Activated naive CD4-positive, alpha-beta T cell treated with anti-CD3 and anti-CD28 coated beads, Interleukin-2, amount 50 U/mL, for 24 hours (primary cell): ENCODE data around the gene FCHSD2.
"Not testable (repeated sequence)": the region's sequence is repeated elsewhere in the genome, so short reads cannot be mapped to it uniquely, and the experiment has no call there.

ENCODE experiments used
- H3K27ac Mint-ChIP-seq: one replicate; pipeline ENCODE4 v1.8.0; 2021; ENCODE audit warnings: mild to moderate bottlenecking, mixed read lengths
- H3K27me3 Mint-ChIP-seq: one replicate; pipeline ENCODE4 v1.8.0; 2021; ENCODE audit warnings: mixed read lengths
- H3K36me3 Mint-ChIP-seq: one replicate; pipeline ENCODE4 v1.8.0; 2021; ENCODE audit warnings: mixed read lengths
- H3K4me1 Mint-ChIP-seq: one replicate; pipeline ENCODE4 v1.8.0; 2021; ENCODE audit warnings: mixed read lengths
- H3K4me3 Mint-ChIP-seq: one replicate; pipeline ENCODE4 v1.8.0; 2021; ENCODE audit warnings: mild to moderate bottlenecking, mixed read lengths
- H3K9me3 Mint-ChIP-seq: one replicate; pipeline ENCODE4 v1.8.0; 2021; ENCODE audit warnings: mixed read lengths

FCHSD2 gene

GRCh38 chr11:73002214-73002613 is 139.9 kb downstream of the FCHSD2 start:
- Mint-ChIP-seq H3K27ac (no peak overlapping the region), H3K9me3 (no peaks in the 10 kb centered on the region), H3K27me3 (no peaks in the 10 kb centered on the region), H3K4me1 (peaks cover 32% of the 10 kb centered on the region), H3K36me3 (peaks cover 16% of the 10 kb centered on the region), H3K4me3 (no peak overlapping the region)

DNA sequence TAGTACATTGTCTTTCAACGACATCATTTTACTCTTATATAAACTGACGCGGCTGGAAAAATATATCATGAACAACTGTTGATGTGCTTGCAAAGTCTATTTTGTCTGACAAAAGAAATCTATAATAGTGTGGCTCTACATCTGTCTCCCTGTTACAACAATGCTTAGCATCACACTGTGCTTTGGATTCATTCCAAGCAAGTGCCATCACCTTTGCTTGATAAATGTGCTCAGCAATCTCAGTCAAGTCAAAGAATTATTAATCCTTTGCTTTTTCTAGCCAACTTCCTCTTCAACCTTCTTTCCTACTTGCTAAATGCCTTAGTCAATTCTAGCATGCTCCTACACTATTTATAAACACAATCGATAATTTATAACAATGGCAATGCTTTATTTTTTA is 140.5 kb downstream of the FCHSD2 start:
- H3K4me1 Mint-ChIP-seq = peaks cover 36% of the 10 kb centered on the region
- no peak overlapping the region for H3K27ac Mint-ChIP-seq
- no peak overlapping the region for H3K4me3 Mint-ChIP-seq
- H3K9me3 Mint-ChIP-seq = no peaks in the 10 kb centered on the region
- no peaks in the 10 kb centered on the region for H3K27me3 Mint-ChIP-seq
- peaks cover 17% of the 10 kb centered on the region for H3K36me3 Mint-ChIP-seq

DNA sequence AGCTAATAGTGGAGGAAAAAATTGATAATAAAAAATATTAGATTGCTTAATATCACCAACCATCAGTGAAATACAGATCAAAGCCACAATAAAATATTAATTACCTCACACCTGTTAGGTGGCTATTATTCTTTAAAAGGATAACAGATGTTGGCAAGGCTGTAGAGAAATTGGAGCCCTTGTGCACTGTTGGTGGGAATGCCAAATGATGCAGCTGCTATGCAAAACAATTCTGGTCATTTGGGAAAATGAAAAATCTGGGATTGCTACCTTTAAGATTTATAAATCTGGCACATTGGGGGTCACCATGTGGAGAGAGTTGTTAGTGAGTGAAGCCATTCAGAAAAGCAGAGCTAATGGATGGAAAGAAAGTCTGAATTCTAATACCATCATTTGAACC is 143.4 kb downstream of the FCHSD2 start:
- Mint-ChIP-seq H3K4me1 (peaks cover 22% of the 10 kb centered on the region), H3K27me3 (no peaks in the 10 kb centered on the region), H3K9me3 (no peaks in the 10 kb centered on the region), H3K27ac (no peak overlapping the region), H3K36me3 (peaks cover 10% of the 10 kb centered on the region), H3K4me3 (no peak overlapping the region)

GRCh38 chr11:72996959-72997358 is 145.2 kb downstream of the FCHSD2 start:
- peaks cover 12% of the 10 kb centered on the region for H3K4me1 Mint-ChIP-seq
- H3K4me3 Mint-ChIP-seq = no peak overlapping the region
- H3K9me3 Mint-ChIP-seq = no peaks in the 10 kb centered on the region
- H3K36me3 Mint-ChIP-seq = peaks cover 10% of the 10 kb centered on the region
- H3K27me3 Mint-ChIP-seq = no peaks in the 10 kb centered on the region
- H3K27ac Mint-ChIP-seq = no peak overlapping the region

GRCh38 chr11:72989727-72990126 is 152.4 kb downstream of the FCHSD2 start:
- Mint-ChIP-seq H3K4me3 (no peak overlapping the region), H3K27ac (no peak overlapping the region), H3K4me1 (peaks cover 13% of the 10 kb centered on the region), H3K36me3 (peaks cover 18% of the 10 kb centered on the region), H3K27me3 (no peaks in the 10 kb centered on the region), H3K9me3 (no peaks in the 10 kb centered on the region)

- no peak overlapping the region for H3K4me3 Mint-ChIP-seq
- H3K27ac Mint-ChIP-seq = no peak overlapping the region
- H3K27me3 Mint-ChIP-seq = no peaks in the 10 kb centered on the region
- no peaks in the 10 kb centered on the region for H3K9me3 Mint-ChIP-seq
- H3K36me3 Mint-ChIP-seq = peaks cover 20% of the 10 kb centered on the region
- H3K4me1 Mint-ChIP-seq = peaks cover 13% of the 10 kb centered on the region
Measured at GRCh38 chr11:72988821-72989220, 153.3 kb downstream of the FCHSD2 start.

DNA sequence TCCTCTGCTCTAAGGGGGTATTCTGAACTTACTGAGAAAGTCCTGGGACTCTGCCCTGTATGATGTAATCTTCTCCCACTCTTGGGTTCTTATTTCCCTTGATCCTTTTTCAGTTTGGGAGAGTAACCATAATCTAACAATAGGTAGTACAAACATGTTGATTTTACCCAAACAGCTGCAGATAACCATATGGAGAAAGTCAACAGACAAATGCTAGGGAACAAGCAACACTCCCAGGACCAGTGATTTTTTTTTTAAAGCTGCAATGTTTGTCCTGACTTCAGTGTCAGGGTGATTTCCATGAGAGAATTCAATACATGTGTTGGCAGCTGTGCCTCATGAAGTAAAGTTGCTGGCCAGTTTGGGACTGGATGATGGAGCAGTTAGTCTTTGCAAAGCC is 156.5 kb downstream of the FCHSD2 start:
- H3K36me3 Mint-ChIP-seq = peaks cover 25% of the 10 kb centered on the region
- H3K27me3 Mint-ChIP-seq = no peaks in the 10 kb centered on the region
- H3K9me3 Mint-ChIP-seq = no peaks in the 10 kb centered on the region
- H3K4me1 Mint-ChIP-seq = peaks cover 9% of the 10 kb centered on the region
- no peak overlapping the region for H3K27ac Mint-ChIP-seq
- no peak overlapping the region for H3K4me3 Mint-ChIP-seq

DNA sequence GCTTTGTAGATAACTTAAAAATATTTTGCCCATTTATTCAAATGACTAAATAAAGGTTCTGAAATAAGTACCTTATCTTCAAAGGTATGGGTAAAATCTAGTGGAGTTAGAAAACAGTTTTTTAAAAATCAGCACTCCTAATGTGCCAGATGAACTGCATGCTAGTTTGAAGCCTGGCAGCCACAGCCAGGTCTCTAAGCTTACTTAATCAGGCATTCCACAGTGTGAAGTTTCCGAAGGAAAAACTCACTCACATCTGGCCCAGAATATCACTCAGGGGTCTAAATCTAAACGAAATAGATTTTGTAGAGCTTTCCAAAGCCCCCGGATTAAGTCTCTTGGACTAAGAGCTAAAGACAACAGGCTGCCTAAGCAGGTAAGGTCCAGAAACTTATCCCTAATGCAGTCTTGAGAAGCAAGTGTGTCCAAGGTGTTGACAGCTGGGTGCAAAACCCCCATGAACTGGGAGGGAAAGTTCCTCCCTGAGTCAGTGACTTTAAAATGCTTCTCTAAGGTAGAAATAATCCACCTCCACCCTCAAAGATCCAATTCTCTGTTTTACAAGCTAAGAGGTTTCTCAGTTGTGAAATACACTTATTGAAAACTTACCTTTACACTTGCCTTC is 157.6 kb downstream of the FCHSD2 start:
- Mint-ChIP-seq H3K4me1 (peaks cover 2% of the 10 kb centered on the region), H3K36me3 (peaks cover 31% of the 10 kb centered on the region), H3K27ac (no peak overlapping the region), H3K9me3 (no peaks in the 10 kb centered on the region), H3K4me3 (no peak overlapping the region), H3K27me3 (no peaks in the 10 kb centered on the region)

DNA sequence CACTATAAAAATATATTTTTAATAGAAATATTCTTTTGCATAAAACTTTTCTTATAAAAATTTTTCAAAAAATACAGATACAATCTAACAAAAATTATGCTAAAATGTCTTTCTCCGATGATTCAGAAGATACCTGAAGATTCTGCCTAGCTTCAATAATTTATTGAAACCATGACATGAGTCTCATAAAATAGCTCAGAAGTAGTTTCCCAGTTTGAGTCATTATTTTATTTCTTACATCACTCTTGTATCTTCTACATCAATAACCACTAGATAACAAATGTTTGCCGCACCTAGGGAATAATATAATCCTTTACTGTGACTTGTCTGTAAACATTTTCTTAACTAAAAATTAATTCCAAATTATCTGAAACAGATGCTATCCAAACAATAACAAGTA is 158.6 kb downstream of the FCHSD2 start:
- Mint-ChIP-seq H3K4me3 (no peak overlapping the region), H3K4me1 (no peaks in the 10 kb centered on the region), H3K36me3 (peaks cover 34% of the 10 kb centered on the region), H3K27me3 (no peaks in the 10 kb centered on the region), H3K9me3 (no peaks in the 10 kb centered on the region), H3K27ac (no peak overlapping the region)

DNA sequence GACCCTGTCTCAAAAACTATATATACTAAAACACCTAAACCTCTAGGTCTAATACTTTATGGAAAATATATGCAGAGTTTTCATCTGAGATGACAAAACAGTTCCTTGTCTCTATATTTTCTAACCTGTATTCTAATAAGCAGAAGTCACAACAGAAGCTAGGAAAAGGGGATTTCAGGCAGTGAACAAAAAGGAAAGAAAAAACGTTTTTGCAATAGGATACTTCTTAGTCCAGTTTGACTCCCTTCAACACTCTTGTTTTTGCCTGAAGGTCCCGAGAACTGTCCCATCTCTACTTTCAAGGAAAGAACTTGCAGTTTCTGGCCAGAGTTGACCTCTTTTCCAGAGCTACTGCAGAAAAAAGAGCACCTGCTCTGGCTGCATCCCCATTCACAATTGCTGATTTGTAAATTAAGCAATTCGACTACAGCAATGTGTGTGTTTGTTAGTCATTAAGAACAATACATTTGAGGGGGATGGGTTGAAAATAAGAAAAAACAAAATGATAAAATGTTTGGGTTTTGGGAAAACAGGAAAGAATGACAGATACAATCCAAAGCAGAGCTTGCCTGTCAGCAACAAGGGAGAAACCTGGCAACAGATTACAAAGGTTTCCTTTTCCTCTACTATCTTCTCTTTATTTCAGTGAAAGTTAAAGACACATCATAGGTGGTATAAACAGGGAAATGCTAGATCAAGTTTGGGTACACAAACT is 160.0 kb downstream of the FCHSD2 start:
- Mint-ChIP-seq H3K27ac (no peak overlapping the region), H3K4me3 (no peak overlapping the region), H3K36me3 (peaks cover 30% of the 10 kb centered on the region), H3K27me3 (no peaks in the 10 kb centered on the region), H3K9me3 (no peaks in the 10 kb centered on the region), H3K4me1 (no peaks in the 10 kb centered on the region)

DNA sequence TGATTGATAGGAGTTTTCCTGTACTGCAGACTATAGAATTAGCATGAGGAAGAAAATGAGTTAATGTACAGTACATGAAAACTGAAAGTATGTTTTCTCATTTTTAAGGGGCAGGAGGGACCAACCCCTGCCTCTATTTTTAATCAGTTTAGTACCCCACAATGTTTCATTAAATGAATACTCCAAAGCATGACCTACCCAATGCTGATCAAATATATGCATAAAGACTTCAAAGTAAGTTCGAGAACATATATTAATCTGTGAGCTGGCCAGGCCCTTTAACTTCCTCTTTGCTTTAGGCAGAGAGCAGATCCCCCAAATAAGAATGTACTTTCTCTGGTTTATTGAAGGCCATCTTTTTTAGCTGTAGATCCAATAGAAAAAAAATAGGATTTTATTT is 161.0 kb downstream of the FCHSD2 start:
- no peak overlapping the region for H3K4me3 Mint-ChIP-seq
- no peaks in the 10 kb centered on the region for H3K9me3 Mint-ChIP-seq
- no peak overlapping the region for H3K27ac Mint-ChIP-seq
- no peaks in the 10 kb centered on the region for H3K27me3 Mint-ChIP-seq
- H3K36me3 Mint-ChIP-seq = peaks cover 30% of the 10 kb centered on the region
- no peaks in the 10 kb centered on the region for H3K4me1 Mint-ChIP-seq

DNA sequence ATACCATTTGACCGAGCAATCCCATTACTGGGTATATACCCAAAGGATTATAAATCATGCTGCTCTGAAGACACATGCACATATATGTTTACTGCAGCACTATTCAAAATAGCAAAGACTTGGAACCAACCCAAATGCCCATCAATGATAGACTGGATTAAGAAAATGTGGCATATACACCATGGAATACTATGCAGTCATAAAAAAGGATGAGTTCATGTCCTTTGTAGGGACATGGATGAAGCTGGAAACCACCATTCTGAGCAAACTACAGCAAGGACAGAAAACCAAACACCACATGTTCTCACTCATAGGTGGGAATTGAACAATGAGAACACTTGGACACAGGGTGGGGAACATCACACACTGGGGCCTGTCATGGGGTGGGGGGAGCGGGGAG is 164.3 kb downstream of the FCHSD2 start:
- not testable (repeated sequence) for H3K4me3 Mint-ChIP-seq, H3K4me1 Mint-ChIP-seq, H3K9me3 Mint-ChIP-seq, H3K27me3 Mint-ChIP-seq, H3K27ac Mint-ChIP-seq
- H3K36me3 Mint-ChIP-seq = peaks cover 35% of the 10 kb centered on the region

DNA sequence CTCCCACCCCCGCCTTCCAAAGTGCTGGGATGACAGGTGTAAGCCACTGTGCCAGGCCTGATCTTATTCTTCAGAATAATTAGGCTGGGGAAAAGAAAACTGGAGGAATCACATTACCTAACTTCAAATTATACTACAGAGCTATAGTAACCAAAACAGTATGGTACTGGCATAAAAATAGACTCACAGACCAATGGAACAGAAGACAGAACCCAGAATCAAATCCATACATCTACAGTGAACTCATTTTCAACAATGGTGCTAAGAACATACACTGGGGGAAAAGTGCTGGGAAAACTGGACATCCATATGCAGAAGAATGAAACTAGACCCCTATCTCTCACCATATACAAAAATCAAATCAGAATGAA is 165.6 kb downstream of the FCHSD2 start:
- not testable (repeated sequence) for H3K4me1 Mint-ChIP-seq, H3K27ac Mint-ChIP-seq, H3K9me3 Mint-ChIP-seq, H3K4me3 Mint-ChIP-seq, H3K27me3 Mint-ChIP-seq
- peaks cover 35% of the 10 kb centered on the region for H3K36me3 Mint-ChIP-seq

- H3K4me1 Mint-ChIP-seq = peaks cover 9% of the 10 kb centered on the region
- no peak overlapping the region for H3K27ac Mint-ChIP-seq
- no peak overlapping the region for H3K4me3 Mint-ChIP-seq
- H3K27me3 Mint-ChIP-seq = no peaks in the 10 kb centered on the region
- no peaks in the 10 kb centered on the region for H3K9me3 Mint-ChIP-seq
- peaks cover 35% of the 10 kb centered on the region for H3K36me3 Mint-ChIP-seq
Measured at GRCh38 chr11:72975778-72976521, 166.2 kb downstream of the FCHSD2 start.

DNA sequence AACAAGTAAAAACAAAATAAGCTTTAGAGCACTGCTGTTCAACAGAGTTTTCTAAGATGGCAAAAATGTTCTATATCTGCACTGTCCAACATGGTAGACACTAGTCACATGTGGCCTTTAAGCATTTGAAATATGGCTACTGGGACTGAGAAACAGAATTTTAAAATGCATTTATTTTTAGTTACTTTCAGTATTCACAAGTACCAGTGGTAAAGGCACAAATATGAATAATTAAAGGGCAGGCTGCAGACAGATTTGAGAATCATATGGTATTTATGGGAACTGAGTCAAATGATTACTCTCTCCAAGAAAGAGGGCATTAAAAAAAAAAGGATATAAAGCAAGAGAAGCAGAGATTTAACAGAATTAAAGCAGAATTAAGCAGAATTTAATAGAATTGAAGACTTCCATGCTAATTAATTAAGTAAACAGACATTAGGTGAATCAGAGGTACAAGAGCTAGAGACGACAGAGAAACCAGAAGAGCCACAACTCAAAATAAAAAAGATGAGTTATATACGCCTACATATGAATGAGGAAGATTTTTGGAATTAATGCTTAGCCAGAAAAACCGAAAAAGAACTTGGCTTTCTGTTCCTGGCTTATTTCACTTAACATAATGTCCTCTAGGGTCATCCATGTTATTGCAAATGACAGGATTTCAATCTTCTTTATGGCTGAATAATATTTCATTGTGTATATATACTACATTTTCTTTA is 167.5 kb downstream of the FCHSD2 start:
- Mint-ChIP-seq H3K36me3 (peaks cover 29% of the 10 kb centered on the region), H3K4me3 (no peak overlapping the region), H3K9me3 (no peaks in the 10 kb centered on the region), H3K27me3 (no peaks in the 10 kb centered on the region), H3K27ac (no peak overlapping the region), H3K4me1 (peaks cover 22% of the 10 kb centered on the region)
